ENCODE measurements around the gene CHRNA9. TPM values are rescaled to one million over a fixed set of nuclear protein-coding genes. Genes with fewer than 3 reads are reported as not detected.

The CHRNA9 gene
- total RNA-seq, 1 donor from 2014 or later = not detected

DNA sequence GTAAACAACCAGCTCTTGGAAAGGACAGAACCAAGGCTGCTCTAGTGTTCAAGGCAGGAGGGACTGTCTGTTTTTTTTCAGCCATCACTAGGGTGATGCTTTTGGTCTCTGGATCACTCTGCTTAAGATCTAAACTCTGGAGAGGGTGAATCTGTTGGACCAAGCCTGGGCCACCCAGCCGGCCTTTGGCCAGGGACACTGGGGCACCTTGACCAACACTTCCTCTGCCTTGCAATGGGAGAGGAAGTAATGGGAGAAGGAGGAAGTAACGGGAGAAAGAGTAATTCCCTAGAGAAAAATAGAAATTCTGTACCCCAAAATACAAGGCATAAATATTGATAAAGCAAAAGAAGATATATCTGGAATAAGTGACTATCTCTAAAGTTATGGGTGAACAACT is 12.9 kb downstream of the CHRNA9 start:
- DNase-seq = no peak
- Mint-ChIP-seq H3K4me1 (ENCODE audit: low read depth, unreplicated experiment) (no peaks in the 10 kb centered on the region), H3K9me3 (ENCODE audit: unreplicated experiment) (no peaks in the 10 kb centered on the region), H3K27me3 (ENCODE audit: unreplicated experiment) (peaks cover 3% of the 10 kb centered on the region), H3K4me3 (ENCODE audit: unreplicated experiment) (no peak overlapping the region), H3K36me3 (ENCODE audit: unreplicated experiment) (no peaks in the 10 kb centered on the region), H3K27ac (ENCODE audit: unreplicated experiment) (no peak overlapping the region)
- TF ChIP-seq, protein P1, sequence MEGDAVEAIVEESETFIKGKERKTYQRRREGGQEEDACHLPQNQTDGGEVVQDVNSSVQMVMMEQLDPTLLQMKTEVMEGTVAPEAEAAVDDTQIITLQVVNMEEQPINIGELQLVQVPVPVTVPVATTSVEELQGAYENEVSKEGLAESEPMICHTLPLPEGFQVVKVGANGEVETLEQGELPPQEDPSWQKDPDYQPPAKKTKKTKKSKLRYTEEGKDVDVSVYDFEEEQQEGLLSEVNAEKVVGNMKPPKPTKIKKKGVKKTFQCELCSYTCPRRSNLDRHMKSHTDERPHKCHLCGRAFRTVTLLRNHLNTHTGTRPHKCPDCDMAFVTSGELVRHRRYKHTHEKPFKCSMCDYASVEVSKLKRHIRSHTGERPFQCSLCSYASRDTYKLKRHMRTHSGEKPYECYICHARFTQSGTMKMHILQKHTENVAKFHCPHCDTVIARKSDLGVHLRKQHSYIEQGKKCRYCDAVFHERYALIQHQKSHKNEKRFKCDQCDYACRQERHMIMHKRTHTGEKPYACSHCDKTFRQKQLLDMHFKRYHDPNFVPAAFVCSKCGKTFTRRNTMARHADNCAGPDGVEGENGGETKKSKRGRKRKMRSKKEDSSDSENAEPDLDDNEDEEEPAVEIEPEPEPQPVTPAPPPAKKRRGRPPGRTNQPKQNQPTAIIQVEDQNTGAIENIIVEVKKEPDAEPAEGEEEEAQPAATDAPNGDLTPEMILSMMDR (IDR thresholded peaks at IDR 0.05; ENCODE audit: partially characterized antibody, unreplicated experiment) = no peak

DNA sequence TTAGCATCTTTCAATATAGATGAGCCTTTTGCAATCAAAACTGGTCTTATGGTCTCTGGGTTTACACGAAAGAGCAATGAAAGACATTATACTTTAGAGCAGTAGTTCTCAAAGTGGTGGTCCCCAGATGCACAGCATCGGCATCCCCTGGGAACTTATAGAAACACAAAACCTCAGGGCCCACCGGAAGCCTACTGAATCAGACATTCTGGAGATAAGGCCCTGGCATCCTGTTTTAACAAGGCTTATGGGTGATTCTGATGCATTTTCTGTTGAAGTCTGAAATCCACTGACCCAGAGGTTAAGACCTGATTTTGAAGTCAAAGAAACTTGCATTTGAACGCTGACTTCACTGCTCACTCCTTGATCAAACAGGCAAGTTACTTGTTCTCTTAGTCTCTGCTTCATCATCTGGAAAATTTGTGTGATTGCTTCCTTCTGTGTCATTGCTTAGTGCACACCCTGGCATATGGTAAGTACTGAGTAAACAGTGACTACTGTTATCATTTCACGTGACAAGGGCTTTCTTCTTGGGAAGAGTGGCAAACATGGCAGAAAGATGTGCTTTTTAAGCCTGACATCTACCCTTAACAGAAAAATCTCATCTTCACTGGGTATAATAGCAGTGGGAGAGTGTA is 14.5 kb downstream of the CHRNA9 start:
- DNase-seq = no peak
- TF ChIP-seq, protein P1 (IDR thresholded peaks at IDR 0.05; ENCODE audit: partially characterized antibody, unreplicated experiment) = no peak
- Mint-ChIP-seq H3K36me3 (ENCODE audit: unreplicated experiment) (no peaks in the 10 kb centered on the region), H3K4me1 (ENCODE audit: low read depth, unreplicated experiment) (no peaks in the 10 kb centered on the region), H3K27me3 (ENCODE audit: unreplicated experiment) (peaks cover 3% of the 10 kb centered on the region), H3K4me3 (ENCODE audit: unreplicated experiment) (no peak overlapping the region), H3K27ac (ENCODE audit: unreplicated experiment) (no peak overlapping the region), H3K9me3 (ENCODE audit: unreplicated experiment) (no peaks in the 10 kb centered on the region)

GRCh38 chr4:40350627-40351227 is 15.6 kb downstream of the CHRNA9 start:
- peaks cover 3% of the 10 kb centered on the region for H3K27me3 Mint-ChIP-seq (ENCODE audit: unreplicated experiment)
- no peak for DNase-seq
- H3K36me3 Mint-ChIP-seq (ENCODE audit: unreplicated experiment) = no peaks in the 10 kb centered on the region
- no peaks in the 10 kb centered on the region for H3K9me3 Mint-ChIP-seq (ENCODE audit: unreplicated experiment)
- no peak overlapping the region for H3K27ac Mint-ChIP-seq (ENCODE audit: unreplicated experiment)
- TF ChIP-seq, protein P1 (IDR thresholded peaks at IDR 0.05; ENCODE audit: partially characterized antibody, unreplicated experiment) = no peak
- no peaks in the 10 kb centered on the region for H3K4me1 Mint-ChIP-seq (ENCODE audit: low read depth, unreplicated experiment)
- no peak overlapping the region for H3K4me3 Mint-ChIP-seq (ENCODE audit: unreplicated experiment)

- TF ChIP-seq, protein P1 (IDR thresholded peaks at IDR 0.05; ENCODE audit: partially characterized antibody, unreplicated experiment) = no peak
- no peak overlapping the region for H3K4me3 Mint-ChIP-seq (ENCODE audit: unreplicated experiment)
- no peak for DNase-seq
- no peaks in the 10 kb centered on the region for H3K9me3 Mint-ChIP-seq (ENCODE audit: unreplicated experiment)
- H3K4me1 Mint-ChIP-seq (ENCODE audit: low read depth, unreplicated experiment) = no peaks in the 10 kb centered on the region
- no peaks in the 10 kb centered on the region for H3K36me3 Mint-ChIP-seq (ENCODE audit: unreplicated experiment)
- no peaks in the 10 kb centered on the region for H3K27me3 Mint-ChIP-seq (ENCODE audit: unreplicated experiment)
- H3K27ac Mint-ChIP-seq (ENCODE audit: unreplicated experiment) = no peak overlapping the region
Observed at GRCh38 chr4:40354158-40354557, 19.0 kb downstream of the CHRNA9 start.

- H3K9me3 Mint-ChIP-seq (ENCODE audit: unreplicated experiment) = no peaks in the 10 kb centered on the region
- no peaks in the 10 kb centered on the region for H3K36me3 Mint-ChIP-seq (ENCODE audit: unreplicated experiment)
- no peaks in the 10 kb centered on the region for H3K4me1 Mint-ChIP-seq (ENCODE audit: low read depth, unreplicated experiment)
- H3K27ac Mint-ChIP-seq (ENCODE audit: unreplicated experiment) = no peak overlapping the region
- TF ChIP-seq, protein P1 (IDR thresholded peaks at IDR 0.05; ENCODE audit: partially characterized antibody, unreplicated experiment) = no peak
- H3K27me3 Mint-ChIP-seq (ENCODE audit: unreplicated experiment) = no peaks in the 10 kb centered on the region
- no peak for DNase-seq
- H3K4me3 Mint-ChIP-seq (ENCODE audit: unreplicated experiment) = no peak overlapping the region
Observed at GRCh38 chr4:40355131-40355530, 20.0 kb downstream of the CHRNA9 start.

All from glutamatergic neuron (in vitro differentiated cells).